GM18858 (cell line): ENCODE results near the gene AP3S2.
"Not testable (repeated sequence)": the region's sequence is repeated elsewhere in the genome, so short reads cannot be mapped to it uniquely, and the experiment has no call there.

Experiments used
- ATAC-seq: cut with Tn5 transposase; IDR thresholded peaks from one replicate; pipeline ENCODE4 v1.9.1; 2021; ENCODE audit not compliant: unreplicated experiment

The AP3S2 gene

DNA sequence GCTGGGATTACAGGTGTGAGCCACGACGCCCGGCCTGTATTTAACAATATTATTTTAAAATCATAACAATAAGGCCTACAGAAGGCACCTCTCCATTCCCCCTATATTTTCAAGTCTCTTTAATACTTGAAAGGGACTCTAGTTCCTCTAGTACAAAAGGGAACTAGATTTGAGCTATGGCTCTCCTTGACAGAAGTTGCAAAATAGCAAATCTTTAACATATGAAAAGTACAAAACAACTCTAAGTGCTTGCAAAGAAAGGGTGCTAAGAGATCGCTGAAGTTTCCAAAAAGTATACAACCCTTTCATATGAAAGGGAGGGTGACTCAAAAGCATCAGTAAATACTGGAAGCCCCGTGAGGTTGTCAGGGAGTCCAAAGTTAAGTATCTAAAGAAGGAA is 23.8 kb downstream of the AP3S2 start:
- no peak for ATAC-seq

DNA sequence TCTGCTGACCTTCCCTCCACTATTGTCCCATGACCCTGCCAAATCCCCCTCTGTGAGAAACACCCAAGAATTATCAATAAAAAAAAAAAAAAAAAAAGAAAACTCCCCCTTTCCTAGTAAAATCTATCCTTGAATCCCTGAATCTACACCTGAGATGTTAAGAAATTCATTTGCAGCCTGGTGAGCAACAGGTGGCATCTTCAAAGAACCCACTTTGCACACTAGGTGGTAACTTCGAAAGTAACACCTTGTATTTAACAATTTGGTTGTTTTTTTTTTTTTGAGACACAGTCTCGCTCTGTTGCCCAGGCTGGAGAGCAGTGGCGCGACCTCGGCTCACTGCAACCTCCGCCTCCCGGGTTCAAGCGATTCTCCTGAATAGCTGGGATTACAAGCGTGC is 24.3 kb downstream of the AP3S2 start:
- not testable (repeated sequence) for ATAC-seq

DNA sequence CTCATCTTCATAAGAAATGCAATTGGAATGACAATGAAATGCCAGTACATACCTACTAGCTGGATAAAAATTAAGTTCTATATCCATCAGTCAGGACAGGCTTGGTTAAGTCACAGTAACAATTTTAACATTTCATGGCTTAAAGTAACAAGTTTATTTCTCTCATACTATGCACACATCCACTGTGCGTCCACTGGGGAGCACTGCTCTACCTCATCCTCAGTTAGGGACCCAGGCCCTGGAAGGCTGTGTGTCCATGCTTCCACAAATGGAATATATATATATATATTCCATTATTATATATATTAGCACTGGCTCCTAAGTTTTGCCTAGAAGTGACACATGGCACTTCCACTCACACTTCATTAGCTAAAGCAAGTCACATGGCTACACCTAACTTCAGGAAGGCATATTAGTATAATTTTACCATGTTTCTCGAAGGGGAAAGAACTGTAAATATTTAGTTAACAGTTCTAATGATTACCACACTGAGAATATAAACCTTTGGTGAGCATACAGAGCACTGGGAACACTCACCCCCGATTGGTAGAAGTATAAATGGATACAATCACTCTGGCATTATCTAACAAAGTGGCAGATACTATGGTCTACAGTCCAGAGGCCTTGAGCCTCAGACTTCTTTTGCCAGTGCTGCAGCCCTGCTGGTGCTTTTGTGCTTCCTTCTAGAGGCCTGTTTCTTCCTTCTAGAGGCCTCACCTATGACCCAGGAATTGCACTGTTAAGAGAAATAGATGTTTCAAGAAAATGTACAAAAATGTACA is 28.6 kb downstream of the AP3S2 start:
- ATAC-seq = no peak

DNA sequence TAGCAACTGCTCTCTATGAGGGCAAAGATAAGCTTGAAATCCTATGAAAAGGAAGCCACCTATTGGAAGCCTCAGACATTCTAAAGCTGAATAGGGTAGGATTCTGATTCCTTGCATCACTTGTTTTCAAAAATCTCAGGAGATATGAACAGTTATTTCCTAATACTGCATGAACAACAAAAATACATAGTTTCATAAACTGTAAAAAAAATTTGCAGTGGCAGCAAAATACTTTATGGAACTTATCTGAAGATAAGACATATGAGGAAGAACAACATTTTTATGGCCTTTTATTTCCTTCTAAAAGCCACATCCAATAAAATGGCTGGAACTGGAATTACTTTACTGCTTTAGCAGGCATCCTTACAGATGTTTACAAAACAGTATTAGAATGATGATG is 29.9 kb downstream of the AP3S2 start:
- no peak for ATAC-seq

DNA sequence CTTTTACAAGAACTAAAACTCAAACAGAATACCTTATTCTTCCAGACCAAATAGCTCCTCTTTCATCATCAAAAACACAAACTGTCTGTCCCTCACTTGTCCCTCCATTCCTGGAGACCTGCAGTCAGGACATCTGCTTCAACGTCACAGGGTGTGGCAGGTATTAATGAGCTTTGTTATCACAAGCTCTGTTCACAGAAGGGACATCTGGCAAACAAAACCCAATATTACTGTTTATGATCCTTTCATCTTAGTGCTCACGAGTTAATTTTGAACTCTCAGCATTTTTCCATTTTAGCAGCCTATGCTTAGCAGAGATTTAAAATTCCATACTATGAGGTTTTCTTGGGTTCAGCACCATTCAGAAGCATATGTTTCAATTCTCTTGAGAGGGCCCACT is 32.9 kb downstream of the AP3S2 start:
- no peak for ATAC-seq

DNA sequence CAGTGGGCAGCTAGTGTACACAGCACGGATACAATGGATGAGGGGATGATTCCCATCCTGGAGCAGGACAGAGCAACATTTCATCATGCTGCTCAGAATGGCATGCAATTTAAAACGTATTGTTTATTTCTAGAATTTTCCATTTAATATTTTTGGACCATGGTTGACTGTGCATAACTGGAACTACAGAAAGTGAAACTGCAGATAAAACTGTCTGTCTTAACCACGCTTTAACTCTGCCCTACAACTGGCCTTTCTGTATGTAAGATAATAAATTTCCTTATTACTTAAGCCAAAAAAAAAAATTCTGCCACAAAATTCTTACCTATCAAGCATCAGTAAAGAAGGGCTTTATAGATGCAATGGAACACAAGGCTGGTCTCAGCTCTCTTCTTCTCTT is 33.4 kb downstream of the AP3S2 start:
- no peak for ATAC-seq

DNA sequence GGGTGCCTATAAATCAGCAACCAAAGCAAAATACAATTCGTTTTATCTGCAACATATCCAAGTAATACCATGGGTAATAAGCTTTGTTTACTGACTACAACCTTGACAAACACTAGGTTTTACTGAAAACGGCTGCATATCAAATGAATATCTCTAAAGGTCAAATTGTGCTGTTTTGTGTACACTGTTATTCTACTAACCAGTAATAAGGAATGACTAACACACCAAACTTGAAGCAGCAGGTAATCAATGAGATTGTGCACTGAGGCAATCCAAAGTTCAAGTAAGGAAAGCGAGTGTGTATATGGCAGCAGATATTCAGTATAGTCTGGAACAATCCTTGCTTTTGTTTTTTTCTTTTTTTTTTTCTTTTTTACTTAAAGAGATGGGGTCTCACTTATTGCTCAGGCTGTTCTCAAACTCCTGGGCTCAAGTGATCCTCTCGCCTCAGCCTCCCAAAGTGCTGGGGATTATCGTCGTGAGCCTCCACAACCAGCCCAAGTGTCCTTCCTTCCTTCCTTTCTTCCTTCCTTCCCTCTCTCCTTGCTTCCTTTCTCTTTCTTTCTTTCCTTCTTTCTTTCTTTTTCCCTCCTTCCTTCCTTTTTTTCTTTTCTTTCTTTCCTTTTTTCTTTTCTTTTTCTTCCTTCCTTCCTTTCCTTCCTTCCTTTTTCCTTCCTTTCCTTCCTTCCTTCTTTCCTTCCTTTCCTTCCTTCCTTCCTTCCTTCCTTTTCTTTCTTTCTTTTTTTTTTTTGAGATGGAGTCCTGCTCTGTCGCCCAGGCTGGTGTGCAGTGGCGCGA is 34.9 kb downstream of the AP3S2 start:
- no peak for ATAC-seq

DNA sequence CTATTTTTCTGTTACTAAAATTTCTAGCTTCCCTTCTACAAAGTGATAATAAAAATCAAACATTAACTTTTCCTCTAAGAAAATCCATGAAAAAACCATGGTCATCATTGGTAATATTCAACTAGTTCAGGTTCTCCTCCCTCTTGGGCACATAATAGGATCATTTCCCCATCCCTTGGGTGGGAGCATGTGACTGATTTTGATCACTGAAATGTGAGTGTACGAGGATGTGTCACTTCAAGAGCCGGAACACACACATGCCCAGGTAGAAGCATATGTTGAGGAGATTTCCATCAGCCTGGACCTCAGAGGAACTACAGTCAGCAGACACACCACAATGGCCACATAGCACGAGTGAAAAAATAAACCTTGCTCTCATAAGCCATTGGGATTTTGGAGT is 36.1 kb downstream of the AP3S2 start:
- no peak for ATAC-seq

DNA sequence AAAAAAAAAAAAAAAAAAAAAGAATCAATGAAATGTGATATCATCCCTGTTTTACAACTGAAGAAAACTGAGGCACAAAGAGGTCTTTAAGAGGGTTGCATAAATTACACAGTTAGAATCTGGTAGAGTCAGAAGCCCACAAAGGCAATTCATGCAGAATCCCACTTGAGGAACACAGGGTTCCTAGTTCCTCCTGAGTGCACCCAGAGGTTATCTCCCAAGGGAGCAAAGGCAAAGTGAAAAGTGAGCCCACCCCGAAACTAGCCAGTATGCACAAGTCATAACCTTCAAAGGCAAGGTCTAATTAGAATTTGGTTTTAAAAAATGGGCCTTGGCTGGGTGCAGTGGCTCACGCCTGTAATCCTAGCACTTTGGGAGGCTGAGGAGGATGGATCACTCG is 37.8 kb downstream of the AP3S2 start:
- ATAC-seq = no peak

DNA sequence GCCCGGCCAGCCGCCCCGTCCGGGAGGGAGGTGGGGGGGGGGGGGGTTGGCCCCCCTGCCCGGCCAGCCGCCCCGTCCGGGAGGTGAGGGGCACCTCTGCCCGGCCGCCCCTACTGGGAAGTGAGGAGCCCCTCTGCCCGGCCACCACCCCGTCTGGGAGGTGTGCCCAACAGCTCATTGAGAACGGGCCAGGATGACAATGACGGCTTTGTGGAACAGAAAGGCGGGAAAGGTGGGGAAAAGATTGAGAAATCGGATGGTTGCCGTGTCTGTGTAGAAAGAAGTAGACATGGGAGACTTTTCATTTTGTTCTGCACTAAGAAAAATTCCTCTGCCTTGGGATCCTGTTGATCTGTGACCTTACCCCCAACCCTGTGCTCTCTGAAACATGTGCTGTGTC is 38.9 kb downstream of the AP3S2 start:
- ATAC-seq = not testable (repeated sequence)

DNA sequence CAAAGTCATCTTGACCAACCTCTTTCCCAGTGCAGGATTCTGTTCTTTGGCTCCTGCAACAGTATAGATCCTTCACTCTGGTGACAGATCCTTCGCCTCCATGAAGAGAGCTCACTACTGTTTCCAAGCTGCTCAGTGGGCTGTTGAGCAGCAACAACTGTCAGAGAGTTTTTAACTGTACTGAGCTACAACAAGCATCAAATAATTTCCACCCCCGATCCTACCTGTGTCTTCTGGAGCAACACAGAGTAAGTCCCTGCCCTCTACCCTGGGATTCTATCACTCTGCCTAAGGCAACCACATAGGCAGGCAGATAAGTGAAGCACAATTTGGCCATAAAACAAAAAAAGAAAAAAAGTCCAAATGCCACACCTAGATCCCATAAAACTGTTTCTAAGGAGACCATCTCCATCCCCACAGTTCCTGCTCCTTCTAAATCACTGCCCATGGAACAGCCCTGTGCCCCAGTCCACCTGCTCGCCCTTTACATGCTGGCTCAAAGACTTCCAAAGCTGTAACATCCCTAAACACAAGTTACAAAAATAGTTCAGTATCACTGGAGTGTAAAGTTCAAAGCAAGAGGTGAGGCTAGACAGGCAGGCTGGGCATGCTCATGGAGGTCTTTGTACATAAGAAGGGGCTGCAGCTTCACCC is 41.3 kb downstream of the AP3S2 start:
- ATAC-seq = no peak

DNA sequence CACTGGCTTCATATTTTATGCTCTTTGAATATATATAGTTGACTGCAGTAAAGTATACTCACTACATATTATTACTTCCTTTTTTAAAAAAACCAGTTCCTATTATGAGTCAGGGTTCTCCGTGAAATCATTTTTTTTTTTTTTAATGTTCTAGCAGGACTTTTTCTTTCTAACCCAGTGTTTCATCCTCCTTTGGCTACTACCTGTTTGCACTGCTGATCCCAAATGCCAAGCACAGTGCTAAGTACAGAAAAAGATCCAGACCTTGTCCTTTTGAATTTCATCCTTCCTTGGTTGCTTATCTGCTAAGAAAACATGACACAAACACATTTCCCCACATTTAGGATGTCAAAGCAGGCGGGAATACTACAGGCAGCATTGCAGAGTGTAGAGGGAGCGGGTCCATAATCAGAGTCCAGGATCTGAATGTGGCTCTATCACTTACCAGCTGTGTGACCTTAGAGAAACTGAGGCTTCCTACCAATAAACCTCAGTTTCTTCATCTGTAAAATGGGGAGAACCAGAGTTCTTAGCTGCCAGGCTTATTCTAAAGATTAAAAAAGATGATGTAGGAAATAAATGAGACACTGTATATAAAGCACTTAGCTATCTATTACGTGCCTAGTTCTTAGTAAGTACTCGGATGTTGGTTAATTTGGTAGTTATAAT is 42.0 kb downstream of the AP3S2 start:
- ATAC-seq = no peak

DNA sequence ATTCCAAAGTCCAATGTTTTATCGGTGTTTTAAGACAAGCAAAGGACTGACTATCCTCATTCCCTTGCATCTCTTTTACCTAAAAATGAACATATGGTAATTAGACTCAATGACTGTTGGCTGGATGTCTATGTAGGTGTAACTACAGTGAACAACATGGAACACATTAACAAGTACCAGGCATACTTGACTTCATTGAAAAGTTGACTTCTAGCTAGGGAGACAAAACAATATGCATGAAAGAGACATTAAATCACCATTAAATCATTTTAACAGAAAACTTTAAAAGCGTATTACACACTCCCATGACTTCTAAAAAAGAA is 44.9 kb downstream of the AP3S2 start:
- no peak for ATAC-seq

DNA sequence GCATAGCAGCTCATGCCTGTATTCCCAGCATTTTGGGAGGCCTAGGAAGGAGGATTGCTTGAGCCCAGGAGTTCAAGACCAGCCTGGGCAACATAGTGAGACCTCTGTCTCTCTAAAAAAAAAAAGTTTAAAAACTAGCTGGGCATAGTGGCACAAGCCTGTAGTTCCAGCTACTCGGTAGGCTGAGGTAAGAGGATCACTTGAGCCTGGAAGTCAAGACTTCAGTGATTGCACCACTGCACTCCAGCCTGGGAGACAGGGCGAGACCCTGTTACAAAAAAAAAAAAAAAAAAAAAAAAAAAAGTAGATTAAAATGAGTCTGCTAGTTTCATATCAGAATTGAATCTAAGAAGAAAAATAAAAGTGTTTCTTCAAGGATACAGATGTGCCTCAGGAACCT is 46.7 kb downstream of the AP3S2 start:
- ATAC-seq = no peak

DNA sequence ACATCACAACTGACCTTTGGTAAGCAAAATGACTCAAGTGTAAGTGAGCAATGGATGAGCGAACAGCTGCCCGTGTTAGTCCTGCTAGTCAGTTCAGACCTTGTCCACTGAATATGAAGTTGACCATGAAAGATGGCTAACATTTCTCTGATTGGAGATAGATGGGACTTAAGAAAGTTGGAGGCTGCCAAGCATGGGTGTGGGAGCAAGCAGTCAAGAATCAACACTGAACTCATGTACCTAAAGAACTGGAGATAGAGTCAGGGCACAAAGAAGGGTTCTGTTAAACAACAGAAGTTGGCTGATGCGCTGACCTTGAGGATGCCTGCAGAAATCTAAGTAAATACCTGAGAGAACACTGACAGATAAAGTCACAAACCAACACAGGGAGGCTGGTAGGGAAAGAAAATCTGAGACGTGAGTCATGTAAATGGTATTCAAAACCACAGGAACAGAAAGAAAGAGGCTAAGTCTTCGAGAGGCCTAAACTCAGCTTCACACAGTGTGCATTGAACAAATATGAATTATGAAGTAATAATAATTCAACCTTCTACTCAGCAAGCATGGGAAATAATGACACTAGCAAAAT is 48.4 kb downstream of the AP3S2 start:
- no peak for ATAC-seq

DNA sequence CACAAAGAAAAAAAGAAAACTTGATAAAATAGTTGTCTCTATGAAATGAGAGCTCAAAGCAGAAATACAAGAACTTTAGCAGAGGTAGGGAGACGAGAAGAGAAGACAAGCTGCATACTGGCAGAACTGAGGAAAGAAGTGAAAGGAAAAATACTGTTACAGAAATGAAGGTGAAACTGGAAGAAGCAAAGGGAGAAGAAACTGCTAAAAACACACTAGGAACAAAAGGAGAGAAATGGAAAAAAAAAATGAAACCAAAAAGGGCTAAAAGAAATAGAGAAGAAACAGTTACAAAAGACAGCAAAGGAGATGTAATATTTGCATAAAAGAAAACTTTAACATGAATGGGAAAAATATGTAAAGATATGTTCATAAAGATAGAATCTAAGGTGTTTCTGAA is 51.8 kb downstream of the AP3S2 start:
- ATAC-seq = no peak

DNA sequence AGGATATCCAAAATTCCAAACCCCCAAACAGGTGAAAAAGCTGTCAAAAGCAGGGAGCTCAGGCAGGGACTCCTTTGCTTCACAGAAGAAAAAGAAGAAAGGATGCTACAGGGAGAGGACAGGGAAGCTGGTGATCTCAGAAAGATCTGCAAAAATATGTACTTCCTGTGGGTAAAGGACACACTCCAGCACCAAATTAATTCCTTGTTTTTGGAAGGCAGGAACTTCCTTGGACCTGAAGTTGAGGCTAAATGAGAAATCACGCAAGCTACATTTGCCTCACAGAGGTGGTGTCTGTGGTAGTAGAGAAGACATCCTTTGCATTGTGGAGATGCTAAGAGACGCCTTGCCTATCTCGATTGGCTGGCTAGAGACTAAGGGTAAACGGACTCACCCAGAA is 52.5 kb downstream of the AP3S2 start:
- ATAC-seq = no peak

DNA sequence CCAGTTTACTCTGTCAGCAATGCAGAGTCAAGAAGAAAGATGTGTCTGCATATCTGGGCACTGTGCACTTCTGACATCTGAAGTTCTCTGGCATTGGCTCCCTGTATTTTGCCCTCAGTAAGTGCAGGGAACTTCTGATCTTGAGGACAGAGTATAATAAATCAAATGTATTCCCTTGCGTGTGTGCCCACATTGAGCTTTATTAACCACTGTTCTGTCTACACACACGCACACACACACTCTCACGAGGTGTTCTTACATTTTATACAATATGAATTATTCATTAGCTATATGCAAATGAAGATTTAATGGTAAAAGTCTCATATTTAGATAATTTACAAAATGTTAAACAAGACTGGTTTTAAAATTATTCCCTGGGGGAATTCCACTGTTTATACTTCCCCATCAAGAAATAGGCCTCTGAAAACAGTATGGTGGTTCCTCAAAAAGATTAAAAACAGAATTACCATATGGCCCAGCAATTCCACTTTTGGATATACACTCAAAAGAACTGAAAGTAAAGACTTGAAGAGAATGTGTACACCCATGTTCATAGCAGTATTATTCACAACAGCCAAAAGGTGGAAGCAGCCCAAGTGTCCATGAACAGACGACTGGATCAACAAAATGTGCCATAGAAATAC is 54.5 kb downstream of the AP3S2 start:
- ATAC-seq = no peak

DNA sequence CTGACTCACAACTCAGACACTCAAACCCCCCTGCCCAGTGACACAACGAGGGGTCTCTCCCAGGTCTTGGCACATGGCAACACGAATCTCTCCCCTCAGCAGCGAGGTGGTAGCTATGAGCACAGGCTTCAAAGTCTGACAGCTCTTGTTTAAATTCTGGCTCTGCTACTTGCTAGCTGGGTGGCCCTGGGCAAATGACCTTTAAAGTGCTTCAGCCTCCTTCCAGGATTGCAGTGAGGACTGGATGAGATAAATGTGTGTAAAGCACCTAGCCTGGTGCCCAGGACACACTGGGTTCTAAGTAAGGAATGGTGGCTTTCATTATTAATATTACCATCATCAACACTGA is 56.0 kb downstream of the AP3S2 start:
- ATAC-seq = no peak

DNA sequence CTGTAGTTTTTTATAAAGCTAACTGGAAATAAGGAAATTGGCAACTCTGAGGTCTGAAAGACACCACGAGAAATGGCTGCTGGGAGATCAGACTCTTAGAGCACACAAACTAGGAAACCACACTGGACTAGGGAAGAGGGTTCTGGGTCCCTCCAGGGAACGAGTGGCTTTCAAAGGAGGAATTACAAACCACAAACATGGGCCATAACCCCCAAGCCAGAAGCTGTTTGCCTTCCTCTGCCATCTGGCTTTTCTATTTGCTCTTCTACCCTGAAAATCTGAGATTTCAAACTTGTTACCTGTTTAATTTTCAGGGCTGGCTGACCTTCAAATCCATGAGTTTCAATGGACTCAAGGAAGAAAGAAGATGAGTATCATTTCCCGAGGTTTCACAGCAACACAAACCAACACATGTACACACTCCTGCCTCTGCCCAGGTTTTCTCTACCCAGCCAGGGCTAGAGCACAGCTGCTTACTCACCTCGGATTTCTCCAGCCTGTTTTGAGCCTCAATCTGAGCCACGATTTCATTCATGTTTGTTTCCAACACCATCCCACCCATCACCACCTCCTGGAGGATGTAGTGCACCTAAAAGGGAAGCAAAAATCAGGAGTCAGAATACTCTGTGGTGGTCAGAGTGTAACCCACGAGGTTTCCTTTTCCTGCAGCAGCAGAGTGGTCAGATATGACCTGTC is 56.5 kb downstream of the AP3S2 start:
- ATAC-seq = no peak
